H1 (cell line): ENCODE data around the gene FHL1. TPM values are rescaled to one million over a fixed set of nuclear protein-coding genes. Genes with fewer than 3 reads are reported as not detected.

ENCODE experiments used
- CHD7 ChIP-seq: fragments of 300-600 bp; sonication (generic); IDR thresholded peaks from 2 replicates; pipeline ENCODE4 v1.7.1; 2012; ENCODE audit warnings: low read length, moderate library complexity, mild to moderate bottlenecking, inconsistent platforms; ENCODE audit not compliant: insufficient replicate concordance
- polyA plus RNA-seq, 7 experiments: library from polyadenylated mRNA; depleted of rRNA in 3 of 7; stranded (reverse) in 5 of 7; unstranded in 2 of 7; fragments of >200 nt in 5 of 7; fragments of 200-250 nt in 2 of 7; gene quantifications; 1 replicate in 5 of 7; 2 replicates in 1 of 7; 4 replicates in 1 of 7; pipeline versions ENCODE4 v1.2.1 to v1.2.3, GENCODE V29; 2011 to 2013; ENCODE audit warnings: missing spikeins in 2 of 7, mixed read lengths in 2 of 7
- total RNA-seq: library from RNA; stranded (reverse); fragmentation: NEBNext Ultra II Directional; extraction: Animal tissue kit (Norgen Biotek cat#: 25700); gene quantifications from 2 replicates; pipeline ENCODE4 v1.2.1, GENCODE V29; 2021

The FHL1 gene
- total and polyA plus RNA-seq, 2 of the 8 experiments (the other 6 are each of a cell fraction or from before 2014, with no cell fraction given): 45.0 to 56.5 TPM

GRCh38 chrX:136203951-136204350, 56.6 kb downstream of the FHL1 start (continued):
- TF ChIP-seq CHD7: no peak
